Measurements from ENCODE around the gene STIM1.

STIM1 gene

GRCh38 chr11:4025248-4025966, 169.9 kb downstream of the STIM1 start:
- Histone ChIP-seq H3K4me3 (ENCODE audit: insufficient read depth, low read length, poor library complexity, severe bottlenecking) (no peak overlapping the region), H3K79me2 (ENCODE audit: insufficient read depth, low read length) (no peaks in the 10 kb centered on the region), H3K9ac (ENCODE audit: low read length) (no peak overlapping the region), H3K27ac (ENCODE audit: low read depth, low read length) (no peak overlapping the region), H4K20me1 (ENCODE audit: low read depth, low read length) (no peaks in the 10 kb centered on the region), H3K9me2 (replicated peaks; ENCODE audit: insufficient read depth, low read length) (no peaks in the 10 kb centered on the region), H3F3A (ENCODE audit: insufficient read depth) (no peaks in the 10 kb centered on the region), H2AFZ (ENCODE audit: low read depth, low read length, severe bottlenecking) (no peak overlapping the region), H3K36me3 (ENCODE audit: low read length) (peaks cover 3% of the 10 kb centered on the region; the same call in 1 of the 2 replicates), H3K27me3 (ENCODE audit: low read length) (no peaks in the 10 kb centered on the region), H3K9me3 (ENCODE audit: insufficient read depth, low read length) (no peaks in the 10 kb centered on the region; the same call in 1 of the 2 replicates), H3K4me2 (ENCODE audit: low read depth, low read length, poor library complexity, severe bottlenecking) (no peak overlapping the region)
- TF ChIP-seq EZH2phosphoT487 (conservative IDR thresholded peaks at IDR 0.05; ENCODE audit: low read length) (no peak), CTCF (IDR thresholded peaks at IDR 0.05; ENCODE audit: insufficient read depth, low read length, poor library complexity, severe bottlenecking) (no peak)

- Histone ChIP-seq H3K9me3 (ENCODE audit: insufficient read depth, low read length) (no peaks in the 10 kb centered on the region; the same call in 1 of the 2 replicates), H3F3A (ENCODE audit: insufficient read depth) (no peaks in the 10 kb centered on the region), H3K9me2 (replicated peaks; ENCODE audit: insufficient read depth, low read length) (no peaks in the 10 kb centered on the region), H3K27me3 (ENCODE audit: low read length) (no peaks in the 10 kb centered on the region), H3K4me2 (ENCODE audit: low read depth, low read length, poor library complexity, severe bottlenecking) (no peak overlapping the region), H3K9ac (ENCODE audit: low read length) (no peak overlapping the region), H3K79me2 (ENCODE audit: insufficient read depth, low read length) (no peaks in the 10 kb centered on the region), H3K27ac (ENCODE audit: low read depth, low read length) (no peak overlapping the region), H3K4me3 (ENCODE audit: insufficient read depth, low read length, poor library complexity, severe bottlenecking) (no peak overlapping the region), H3K36me3 (ENCODE audit: low read length) (peaks cover 7% of the 10 kb centered on the region; the same call in 1 of the 2 replicates), H2AFZ (ENCODE audit: low read depth, low read length, severe bottlenecking) (no peak overlapping the region), H4K20me1 (ENCODE audit: low read depth, low read length) (no peaks in the 10 kb centered on the region)
- TF ChIP-seq EZH2phosphoT487 (conservative IDR thresholded peaks at IDR 0.05; ENCODE audit: low read length) (no peak), CTCF (IDR thresholded peaks at IDR 0.05; ENCODE audit: insufficient read depth, low read length, poor library complexity, severe bottlenecking) (no peak)
Observed at GRCh38 chr11:4025967-4026324, 170.5 kb downstream of the STIM1 start.

- Histone ChIP-seq H3F3A (ENCODE audit: insufficient read depth) (no peaks in the 10 kb centered on the region), H3K9me3 (ENCODE audit: insufficient read depth, low read length) (no peaks in the 10 kb centered on the region; the same call in 1 of the 2 replicates), H3K9ac (ENCODE audit: low read length) (no peak overlapping the region), H3K9me2 (replicated peaks; ENCODE audit: insufficient read depth, low read length) (no peaks in the 10 kb centered on the region), H3K27me3 (ENCODE audit: low read length) (no peaks in the 10 kb centered on the region), H3K36me3 (ENCODE audit: low read length) (peaks cover 7% of the 10 kb centered on the region; the same call in 1 of the 2 replicates), H2AFZ (ENCODE audit: low read depth, low read length, severe bottlenecking) (no peak overlapping the region), H4K20me1 (ENCODE audit: low read depth, low read length) (no peaks in the 10 kb centered on the region), H3K27ac (ENCODE audit: low read depth, low read length) (no peak overlapping the region), H3K4me2 (ENCODE audit: low read depth, low read length, poor library complexity, severe bottlenecking) (no peak overlapping the region), H3K79me2 (ENCODE audit: insufficient read depth, low read length) (no peaks in the 10 kb centered on the region), H3K4me3 (ENCODE audit: insufficient read depth, low read length, poor library complexity, severe bottlenecking) (no peak overlapping the region)
- no peak for TF ChIP-seq CTCF (IDR thresholded peaks at IDR 0.05; ENCODE audit: insufficient read depth, low read length, poor library complexity, severe bottlenecking)
- no peak for TF ChIP-seq EZH2phosphoT487 (conservative IDR thresholded peaks at IDR 0.05; ENCODE audit: low read length)
Observed at GRCh38 chr11:4026389-4026788, 170.9 kb downstream of the STIM1 start.

Data from SU-DHL-6 (cell line).